Measurements from ENCODE around the gene CREB3L1. TPM values are rescaled to one million over a fixed set of nuclear protein-coding genes. Genes with fewer than 3 reads are reported as not detected.

CREB3L1 gene
- total and polyA plus RNA-seq, 10 donors = 0.28 to 8.9 (median 2.8) TPM

- TF ChIP-seq CTCF (IDR thresholded peaks at IDR 0.05 in 8 of 11, conservative IDR thresholded peaks at IDR 0.05 in 3 of 11) (no peak), POLR2AphosphoS5 (IDR thresholded peaks at IDR 0.05) (no peak)
- intact Hi-C loops (cut with DNase I; ENCODE audit: low total_unique reads) = no loop called here
- H3K27me3 ChIP-seq (replicated peaks in 1 of 7) = no peaks in the 10 kb centered on the region
- 2 to 26% (median 13%) methylated on average over 41 to 63 of the region's 63 CpGs for WGBS, 5 donors
- no peaks in the 10 kb centered on the region for H3K9me3 ChIP-seq
- DNase-seq = peak; percentile 94
- peaks cover 51 to 94% (median 78%) of the 10 kb centered on the region in 6 donors for H3K4me1 ChIP-seq
- peaks cover 0 to 15% (median 0%) of the 10 kb centered on the region in 6 donors for H3K36me3 ChIP-seq
- H3K27ac ChIP-seq = peak overlapping the region; percentile 24 to 92 (median 80)
- peak overlapping the region; percentile 66 to 96 (median 78) for H3K4me3 ChIP-seq
Observed at GRCh38 chr11:46347637-46348311, 70.3 kb downstream of the CREB3L1 start.

- DNase-seq = peak; percentile 89
- intact Hi-C loops (cut with DNase I; ENCODE audit: low total_unique reads) = no loop called here
- H3K36me3 ChIP-seq = peaks cover 0 to 22% (median 0%) of the 10 kb centered on the region in 6 donors
- peaks cover 52 to 94% (median 86%) of the 10 kb centered on the region in 6 donors for H3K4me1 ChIP-seq
- no peaks in the 10 kb centered on the region for H3K9me3 ChIP-seq
- WGBS, 5 donors = 20 to 23% (median 21%) methylated on average over 18 of the region's 18 CpGs
- peak overlapping the region; percentile 41 to 92 (median 80) for H3K27ac ChIP-seq
- no peaks in the 10 kb centered on the region for H3K27me3 ChIP-seq (replicated peaks in 1 of 7)
- H3K4me3 ChIP-seq = peak overlapping the region; percentile 66 to 96 (median 78)
- TF ChIP-seq POLR2AphosphoS5 (IDR thresholded peaks at IDR 0.05) (peak in 2 of 3 donors; percentile 62 to 73), CTCF (IDR thresholded peaks at IDR 0.05 in 8 of 11, conservative IDR thresholded peaks at IDR 0.05 in 3 of 11) (no peak)
Observed at GRCh38 chr11:46348566-46349401, 71.3 kb downstream of the CREB3L1 start.

GRCh38 chr11:46350695-46351094, 73.2 kb downstream of the CREB3L1 start:
- intact Hi-C loops (cut with DNase I; ENCODE audit: low total_unique reads) = no loop called here
- H3K27me3 ChIP-seq (replicated peaks in 1 of 7) = no peaks in the 10 kb centered on the region
- peak overlapping the region; percentile 2 to 92 (median 78) for H3K27ac ChIP-seq
- H3K4me3 ChIP-seq = no peak overlapping the region
- peaks cover 0 to 33% (median under 1%) of the 10 kb centered on the region in 6 donors for H3K36me3 ChIP-seq
- TF ChIP-seq CTCF (IDR thresholded peaks at IDR 0.05 in 8 of 11, conservative IDR thresholded peaks at IDR 0.05 in 3 of 11) = no peak
- TF ChIP-seq POLR2A (IDR thresholded peaks at IDR 0.05) = no peak
- TF ChIP-seq POLR2AphosphoS5 (IDR thresholded peaks at IDR 0.05) = no peak
- 56 to 77% (median 69%) methylated on average over 3 of the region's 3 CpGs for WGBS, 5 donors
- H3K9me3 ChIP-seq = no peaks in the 10 kb centered on the region
- DNase-seq = no peak
- peaks cover 45 to 95% (median 83%) of the 10 kb centered on the region in 6 donors for H3K4me1 ChIP-seq

GRCh38 chr11:46351148-46351547, 73.7 kb downstream of the CREB3L1 start:
- Histone ChIP-seq H3K9me3 (no peaks in the 10 kb centered on the region), H3K4me3 (peak overlapping the region in 1 of 8 donors; percentile 65), H3K4me1 (peaks cover 41 to 95% (median 80%) of the 10 kb centered on the region in 6 donors), H3K36me3 (peaks cover 0 to 38% (median 3%) of the 10 kb centered on the region in 6 donors), H3K27ac (peak overlapping the region; percentile 2 to 92 (median 78)), H3K27me3 (replicated peaks in 1 of 7) (no peaks in the 10 kb centered on the region)
- intact Hi-C loops (cut with DNase I; ENCODE audit: low total_unique reads) = no loop called here
- no peak for TF ChIP-seq POLR2AphosphoS5 (IDR thresholded peaks at IDR 0.05)
- TF ChIP-seq POLR2A (IDR thresholded peaks at IDR 0.05) = no peak
- TF ChIP-seq CTCF (IDR thresholded peaks at IDR 0.05 in 8 of 11, conservative IDR thresholded peaks at IDR 0.05 in 3 of 11) = no peak
- DNase-seq = no peak
- 79 to 89% (median 83%) methylated on average over 5 to 8 of the region's 8 CpGs for WGBS, 5 donors
